GM23248 (cell line): ENCODE results near the gene ADAMTS18. TPM values are rescaled to one million over a fixed set of nuclear protein-coding genes. Genes with fewer than 3 reads are reported as not detected.

Source experiments
- DNase-seq: peaks from one replicate; pipeline ENCODE4 v3.0.0-alpha.2; 2015
- H2AFZ ChIP-seq: fragments of 200-600 bp; sonication (generic); 2 replicates; pipeline ENCODE4 v1.6.1; 2016; ENCODE audit warnings: antibody characterized with exemption
- H3F3A ChIP-seq: fragments of 200-600 bp; sonication (generic); 2 replicates; pipeline ENCODE4 v1.6.1; 2016; ENCODE audit warnings: mild to moderate bottlenecking, antibody characterized with exemption, mixed run types; ENCODE audit not compliant: insufficient read depth
- H3K27ac ChIP-seq: fragments of 200-600 bp; sonication (generic); 2 replicates; pipeline ENCODE4 v1.5.1; 2016; ENCODE audit warnings: mild to moderate bottlenecking
- H3K27me3 ChIP-seq: fragments of 200-600 bp; sonication (generic); replicated peaks from 2 replicates; pipeline ENCODE4 v1.6.1; 2016; ENCODE audit warnings: mild to moderate bottlenecking; ENCODE audit not compliant: insufficient read depth
- H3K36me3 ChIP-seq: fragments of 200-600 bp; sonication (generic); 2 replicates; pipeline ENCODE4 v1.6.1; 2016; ENCODE audit warnings: low read depth, mild to moderate bottlenecking
- H3K4me1 ChIP-seq: fragments of 200-600 bp; sonication (generic); 2 replicates; pipeline ENCODE4 v1.6.1; 2016; ENCODE audit warnings: mild to moderate bottlenecking; ENCODE audit not compliant: insufficient read depth
- H3K4me2 ChIP-seq: fragments of 200-600 bp; sonication (generic); one replicate; pipeline ENCODE4 v1.6.1; 2016; ENCODE audit warnings: mild to moderate bottlenecking; ENCODE audit not compliant: unreplicated experiment
- H3K4me3 ChIP-seq: fragments of 200-600 bp; sonication (generic); 2 replicates; pipeline ENCODE4 v1.5.1; 2016; ENCODE audit warnings: mild to moderate bottlenecking
- H3K79me2 ChIP-seq: fragments of 200-600 bp; sonication (generic); 2 replicates; pipeline ENCODE4 v1.6.1; 2016; ENCODE audit warnings: mild to moderate bottlenecking; ENCODE audit not compliant: insufficient read depth
- H3K9ac ChIP-seq: fragments of 200-600 bp; sonication (generic); 2 replicates; pipeline ENCODE4 v1.6.1; 2016; ENCODE audit warnings: mild to moderate bottlenecking
- H3K9me2 ChIP-seq: fragments of 200-600 bp; sonication (generic); 2 replicates; pipeline ENCODE4 v1.6.1; 2016; ENCODE audit warnings: mixed run types, mild to moderate bottlenecking, moderate library complexity; ENCODE audit not compliant: insufficient read depth
- H3K9me3 ChIP-seq: fragments of 200-600 bp; sonication (generic); one replicate; pipeline ENCODE4 v1.6.1; 2017; ENCODE audit warnings: low read depth
- H4K20me1 ChIP-seq: fragments of 200-600 bp; sonication (generic); 2 replicates; pipeline ENCODE4 v1.6.0; 2016; ENCODE audit not compliant: insufficient read depth
- EZH2 ChIP-seq: fragments of 200-600 bp; sonication (generic); IDR thresholded peaks from 2 replicates; pipeline ENCODE4 v1.6.1; 2018; ENCODE audit warnings: antibody characterized with exemption, mild to moderate bottlenecking; ENCODE audit not compliant: insufficient read depth, poor library complexity, severe bottlenecking
- EZH2phosphoT487 ChIP-seq: fragments of 200-600 bp; sonication (generic); IDR thresholded peaks from 2 replicates; pipeline ENCODE4 v1.6.1; 2018; ENCODE audit warnings: antibody characterized with exemption, moderate library complexity, mild to moderate bottlenecking, low read depth; ENCODE audit not compliant: insufficient read depth
- WGBS, 2 experiments: methylation state at CpG; one replicate each; pipeline ENCODE4 v1.1.6; 2015 to 2017; ENCODE audit warnings: low lambda C conversion rate in 2 of 2, low coverage in 1 of 2; ENCODE audit errors: missing lambda C conversion rate in 2 of 2; 5-methylcytosine and 5-hydroxymethylcytosine counted together
- in situ Hi-C: fragments of 300-500 bp; cut with MboI; formaldehyde crosslinking; loops from 2 replicates; pipeline ENCODE4 v1.15.0; 2020
- polyA plus RNA-seq: library from polyadenylated mRNA; unstranded; fragments of >200 nt; fragmentation: Nextera tagmentation; extraction: Ambion mirVana; gene quantifications from 2 replicates; pipeline ENCODE4 v1.2.1, GENCODE V29; 2016
- total RNA-seq: library from RNA; depleted of rRNA; stranded (reverse); fragments of >200 nt; shearing (Covaris generic); gene quantifications from 2 replicates; pipeline ENCODE4 v1.2.3, GENCODE V29; 2014

Gene ADAMTS18
- total and polyA plus RNA-seq, 2 experiments from 2014 or later = not detected

- Histone ChIP-seq H3K4me3 (no peak overlapping the region), H3K9me3 (no peaks in the 10 kb centered on the region), H3K36me3 (no peaks in the 10 kb centered on the region), H4K20me1 (no peaks in the 10 kb centered on the region), H3F3A (no peaks in the 10 kb centered on the region), H3K4me2 (no peak overlapping the region), H2AFZ (no peak overlapping the region), H3K9me2 (no peaks in the 10 kb centered on the region), H3K27me3 (no peaks in the 10 kb centered on the region), H3K9ac (no peak overlapping the region), H3K4me1 (no peaks in the 10 kb centered on the region), H3K79me2 (no peaks in the 10 kb centered on the region), H3K27ac (no peak overlapping the region)
- TF ChIP-seq EZH2 (no peak), EZH2phosphoT487 (no peak)
- in situ Hi-C loops = no loop called here
- no peak for DNase-seq
- 64 to 66% methylated on average over 5 of the region's 5 CpGs for WGBS, 2 experiments
Measured at GRCh38 chr16:77450790-77451487, 16.1 kb upstream of the ADAMTS18 start.

GRCh38 chr16:77449208-77449607 is 14.4 kb upstream of the ADAMTS18 start:
- Histone ChIP-seq H3K27me3 (peaks cover 4% of the 10 kb centered on the region; the same call in 1 of the 2 replicates), H3K4me3 (no peak overlapping the region), H4K20me1 (no peaks in the 10 kb centered on the region), H3K9me3 (no peaks in the 10 kb centered on the region), H3K79me2 (no peaks in the 10 kb centered on the region), H3K36me3 (no peaks in the 10 kb centered on the region), H3K27ac (no peak overlapping the region), H3K4me1 (no peaks in the 10 kb centered on the region), H3K9ac (no peak overlapping the region), H3K9me2 (no peaks in the 10 kb centered on the region), H3F3A (no peaks in the 10 kb centered on the region), H3K4me2 (no peak overlapping the region), H2AFZ (no peak overlapping the region)
- TF ChIP-seq EZH2phosphoT487 (no peak), EZH2 (no peak)
- DNase-seq = no peak
- in situ Hi-C loops = no loop called here

- Histone ChIP-seq H3K9ac (no peak overlapping the region), H3K4me1 (no peaks in the 10 kb centered on the region), H3K27me3 (peaks cover 15% of the 10 kb centered on the region; the same call in 1 of the 2 replicates), H3K4me2 (no peak overlapping the region), H3K4me3 (no peak overlapping the region), H2AFZ (no peak overlapping the region), H3K9me2 (no peaks in the 10 kb centered on the region), H3K27ac (no peak overlapping the region), H3F3A (no peaks in the 10 kb centered on the region), H3K79me2 (no peaks in the 10 kb centered on the region), H4K20me1 (no peaks in the 10 kb centered on the region), H3K9me3 (no peaks in the 10 kb centered on the region), H3K36me3 (no peaks in the 10 kb centered on the region)
- TF ChIP-seq EZH2 = no peak
- no peak for TF ChIP-seq EZH2phosphoT487
- WGBS, 2 experiments = 54 to 65% methylated on average over 2 of the region's 2 CpGs
- in situ Hi-C loops = no loop called here
- DNase-seq = no peak
Measured at GRCh38 chr16:77445324-77445723, 10.5 kb upstream of the ADAMTS18 start.

GRCh38 chr16:77444147-77444460 is 9.3 kb upstream of the ADAMTS18 start:
- H2AFZ ChIP-seq = no peak overlapping the region
- in situ Hi-C loops = no loop called here
- no peak overlapping the region for H3K4me2 ChIP-seq
- H3K9ac ChIP-seq = no peak overlapping the region
- H3K4me1 ChIP-seq = no peaks in the 10 kb centered on the region
- H3K9me2 ChIP-seq = no peaks in the 10 kb centered on the region
- no peaks in the 10 kb centered on the region for H3K9me3 ChIP-seq
- 84 to 93% methylated on average over 1 of the region's 1 CpG for WGBS, 2 experiments
- H3K27ac ChIP-seq = no peak overlapping the region
- peaks cover 24% of the 10 kb centered on the region; the same call in 1 of the 2 replicates for H3K27me3 ChIP-seq
- no peaks in the 10 kb centered on the region for H3K36me3 ChIP-seq
- TF ChIP-seq EZH2phosphoT487 = no peak
- no peak for TF ChIP-seq EZH2
- no peaks in the 10 kb centered on the region for H3K79me2 ChIP-seq
- no peak for DNase-seq
- no peaks in the 10 kb centered on the region for H4K20me1 ChIP-seq
- no peaks in the 10 kb centered on the region for H3F3A ChIP-seq
- H3K4me3 ChIP-seq = no peak overlapping the region
